ENCODE data around the gene ALK.

The ALK gene

GRCh38 chr2:29910960-29911359 is 10.4 kb downstream of the ALK start:
- Histone ChIP-seq H3K27ac (no peak overlapping the region), H3K4me3 (no peak overlapping the region)

DNA sequence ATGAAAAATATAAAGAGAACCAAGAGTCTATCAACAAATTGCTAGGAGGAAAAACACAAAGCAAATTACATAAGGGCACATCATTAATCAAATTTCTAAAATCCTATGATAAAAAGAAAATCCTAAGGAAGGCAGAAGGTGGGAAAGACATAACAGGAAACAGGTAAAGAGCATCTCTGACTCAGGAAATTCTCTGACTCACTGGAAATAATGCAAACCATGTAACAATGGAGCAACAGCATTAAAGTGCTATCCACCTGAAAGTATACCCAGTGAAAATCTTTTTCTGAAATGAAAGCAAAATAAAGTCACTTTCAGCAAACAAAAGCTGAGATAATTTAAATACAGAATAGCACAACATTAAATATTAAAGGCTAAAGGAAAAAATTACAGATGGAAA is 10.9 kb downstream of the ALK start:
- H3K4me3 ChIP-seq, result no peak overlapping the region
- no peak overlapping the region for H3K27ac ChIP-seq

- no peak overlapping the region for H3K27ac ChIP-seq
- H3K4me3 ChIP-seq, result no peak overlapping the region
These were observed 19.0 kb downstream of the ALK start for GRCh38 chr2:29902356-29902755.

DNA sequence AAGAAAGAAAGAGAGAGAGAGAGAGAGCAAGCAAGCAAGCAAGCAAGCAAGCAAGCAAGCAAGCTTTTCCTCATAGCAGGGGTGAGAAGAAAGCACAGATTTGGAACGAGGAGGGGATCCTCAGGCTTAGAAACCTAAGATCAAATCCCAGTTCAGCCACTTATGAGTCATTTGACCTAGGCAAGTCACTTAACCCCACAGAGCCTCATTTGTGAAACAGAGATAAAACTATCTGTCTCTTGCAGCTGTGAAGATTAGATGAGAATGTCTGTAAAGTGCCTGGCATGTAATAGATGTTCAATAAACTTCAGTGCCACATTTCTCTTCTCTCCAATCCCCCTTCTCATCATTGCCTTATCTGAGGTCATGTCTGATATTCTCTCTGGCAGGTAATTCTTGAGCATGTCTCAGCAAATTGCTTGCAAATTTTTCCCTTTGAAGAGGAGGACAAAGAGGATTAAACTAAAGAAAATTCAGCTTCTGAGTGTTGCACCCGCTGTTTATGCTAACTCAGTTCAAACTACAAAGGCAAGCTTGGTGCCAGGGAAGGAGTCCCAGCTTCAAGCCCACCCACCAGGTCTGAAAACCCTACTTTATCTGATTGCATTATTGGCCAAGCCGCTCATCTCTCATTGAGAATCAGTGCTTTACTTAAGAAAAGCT is 20.3 kb downstream of the ALK start:
- Histone ChIP-seq H3K4me3 (no peak overlapping the region), H3K27ac (no peak overlapping the region)

DNA sequence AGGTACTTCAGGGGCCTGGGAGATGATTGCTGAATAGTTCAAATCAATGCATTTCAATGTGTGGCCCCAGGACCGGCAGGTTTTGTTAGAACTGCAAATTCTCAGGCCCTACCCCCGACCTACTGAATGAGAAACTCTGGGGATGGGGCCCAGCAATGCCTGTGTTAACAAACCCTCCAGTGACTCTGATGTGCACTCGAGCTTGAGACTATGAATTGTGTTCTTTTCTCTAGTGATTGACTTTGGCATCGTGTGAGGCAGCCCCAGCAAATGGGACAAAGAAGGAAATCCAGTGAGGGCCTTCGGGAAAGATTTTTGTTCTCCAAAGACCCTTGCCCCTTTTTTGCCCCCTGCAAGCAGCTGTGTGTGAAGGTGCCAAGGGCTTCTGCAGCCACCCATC is 22.4 kb downstream of the ALK start:
- no peak overlapping the region for H3K4me3 ChIP-seq

GRCh38 chr2:29894822-29895614 is 26.4 kb downstream of the ALK start:
- Histone ChIP-seq H3K4me3 (no peak overlapping the region), H3K27ac (no peak overlapping the region)

More for the DNA sequence above, 22.4 kb downstream of the ALK start:
- H3K27ac ChIP-seq, result no peak overlapping the region

GRCh38 chr2:29892585-29893259 is 28.7 kb downstream of the ALK start:
- Histone ChIP-seq H3K4me3 (no peak overlapping the region), H3K27ac (no peak overlapping the region)

- no peak overlapping the region for H3K4me3 ChIP-seq
These were observed 40.2 kb downstream of the ALK start for GRCh38 chr2:29881089-29881730.

DNA sequence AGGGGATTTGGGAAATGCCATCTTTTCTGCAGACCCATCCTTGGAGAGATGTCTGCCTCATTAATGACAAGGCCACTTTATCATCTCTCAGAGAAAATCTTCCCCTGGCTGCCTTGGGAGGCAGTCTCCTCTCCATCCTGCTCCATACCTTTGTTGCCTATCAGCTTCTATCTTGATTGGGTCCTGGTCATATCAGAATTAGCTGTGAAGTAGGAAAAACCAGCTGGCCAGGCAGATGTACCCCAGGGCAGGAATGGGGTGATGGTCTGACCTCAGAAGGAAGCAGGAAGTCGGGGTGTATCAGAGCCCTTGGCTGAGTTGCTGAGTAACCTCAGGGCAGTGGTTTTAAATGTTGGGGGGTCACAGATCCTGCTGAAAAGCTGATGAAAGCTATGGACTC is 41.3 kb downstream of the ALK start:
- H3K27ac ChIP-seq, result no peak overlapping the region
- H3K4me3 ChIP-seq, result no peak overlapping the region

More at GRCh38 chr2:29881089-29881730, 40.2 kb downstream of the ALK start:
- H3K27ac ChIP-seq, result no peak overlapping the region

- no peak overlapping the region for H3K4me3 ChIP-seq
These were observed 41.9 kb downstream of the ALK start for GRCh38 chr2:29879456-29879855.

GRCh38 chr2:29878898-29879297 is 42.5 kb downstream of the ALK start:
- no peak overlapping the region for H3K4me3 ChIP-seq
- H3K27ac ChIP-seq, result no peak overlapping the region

More at GRCh38 chr2:29879456-29879855, 41.9 kb downstream of the ALK start:
- no peak overlapping the region for H3K27ac ChIP-seq

DNA sequence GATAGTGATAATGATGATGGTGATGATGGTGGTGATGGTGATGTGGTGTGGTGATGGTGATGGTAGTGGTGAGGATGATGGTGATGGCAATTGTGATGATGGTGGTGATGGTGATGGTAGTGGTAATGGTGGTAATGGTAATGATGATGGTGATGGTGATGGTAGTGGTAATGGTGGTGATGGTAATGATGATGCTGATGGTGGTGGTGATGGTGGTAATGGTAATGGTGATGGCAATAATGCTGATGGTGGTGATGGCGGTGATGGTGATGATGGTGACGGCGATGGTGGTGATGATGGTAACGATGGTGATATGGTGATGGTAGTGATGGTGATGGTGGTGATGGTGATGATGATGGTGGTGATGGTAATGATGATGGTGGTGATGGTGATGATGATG is 45.0 kb downstream of the ALK start:
- H3K4me3 ChIP-seq, result no peak overlapping the region
- no peak overlapping the region for H3K27ac ChIP-seq

GRCh38 chr2:29874745-29875144 is 46.6 kb downstream of the ALK start:
- H3K27ac ChIP-seq, result no peak overlapping the region
- no peak overlapping the region for H3K4me3 ChIP-seq

- Histone ChIP-seq H3K4me3 (no peak overlapping the region), H3K27ac (no peak overlapping the region)
These were observed 48.5 kb downstream of the ALK start for GRCh38 chr2:29872870-29873269.

- Histone ChIP-seq H3K4me3 (no peak overlapping the region), H3K27ac (no peak overlapping the region)
These were observed 49.8 kb downstream of the ALK start for GRCh38 chr2:29871541-29871940.

DNA sequence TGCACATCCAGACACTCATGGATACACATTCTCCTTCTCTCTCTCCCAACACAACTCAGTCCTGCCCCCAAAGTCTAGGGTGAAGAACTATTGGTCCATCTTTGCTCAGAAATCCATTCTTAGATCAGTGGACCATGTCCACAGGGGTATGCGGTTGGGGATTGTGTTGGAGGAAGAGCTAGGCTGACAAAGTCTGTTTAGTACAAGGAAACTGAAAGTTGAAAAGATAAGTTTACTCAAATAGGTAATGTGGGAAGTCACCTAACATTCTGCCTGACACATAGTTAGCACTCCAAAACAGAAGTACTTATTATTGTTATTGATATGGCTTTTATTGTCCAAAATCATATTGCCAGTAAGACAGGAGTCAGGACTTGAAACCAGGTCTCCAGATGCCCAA is 55.9 kb downstream of the ALK start:
- H3K4me3 ChIP-seq, result no peak overlapping the region
- H3K27ac ChIP-seq, result no peak overlapping the region

- Histone ChIP-seq H3K4me3 (no peak overlapping the region), H3K27ac (no peak overlapping the region)
These were observed 56.4 kb downstream of the ALK start for GRCh38 chr2:29864988-29865387.

DNA sequence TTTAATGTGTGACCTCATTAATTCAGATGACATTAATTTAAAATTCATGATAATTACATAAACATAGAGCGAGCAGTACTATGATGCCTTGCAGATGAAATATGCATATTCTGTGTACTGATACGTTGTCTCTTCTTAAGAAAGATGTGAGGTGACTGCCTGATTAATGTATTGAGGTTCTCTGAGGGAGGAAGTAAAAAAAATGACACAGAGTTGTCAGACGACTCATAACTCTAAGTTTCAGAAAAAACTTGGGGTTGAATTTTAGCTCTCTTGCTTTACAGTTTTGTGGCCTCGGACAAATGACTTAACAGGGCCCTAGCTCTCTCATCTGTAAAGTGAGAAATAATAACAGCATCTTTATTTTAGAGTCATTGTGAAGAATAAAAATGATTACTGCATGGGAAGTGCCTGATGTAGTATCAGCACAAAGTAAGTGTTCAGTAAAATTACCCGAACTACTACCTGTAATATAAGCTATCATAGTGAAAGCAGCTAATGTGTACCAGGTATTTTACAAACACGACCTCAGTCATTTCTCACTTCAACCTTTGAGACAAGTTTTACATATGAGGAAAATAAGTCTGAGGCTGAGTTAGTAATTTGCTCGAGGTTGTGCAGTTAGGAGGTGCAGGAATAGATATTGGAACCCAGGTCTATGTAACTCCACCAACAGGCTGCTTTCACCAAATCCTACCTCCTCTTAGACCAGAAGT is 65.3 kb downstream of the ALK start:
- Histone ChIP-seq H3K27ac (no peak overlapping the region), H3K4me3 (no peak overlapping the region)

- H3K27ac ChIP-seq, result no peak overlapping the region
- H3K4me3 ChIP-seq, result no peak overlapping the region
These were observed 70.6 kb downstream of the ALK start for GRCh38 chr2:29850794-29851193.

Data from skin epidermis (tissue), 12 donors.